GM12865 (cell line): ENCODE data around the gene SNW1.

Experiments used
- DNase-seq: peaks from one replicate; pipeline ENCODE4 v3.0.0; 2010; ENCODE audit warnings: low read depth
- H3K4me3 ChIP-seq: 2 replicates; pipeline ENCODE4 v1.5.1; 2011; ENCODE audit warnings: mild to moderate bottlenecking, low read depth, low read length, control low read depth
- CTCF ChIP-seq: IDR thresholded peaks from 2 replicates; pipeline ENCODE4 v1.5.1; 2011; ENCODE audit warnings: low read length, control low read depth, low read depth, inconsistent platforms; ENCODE audit not compliant: insufficient read depth; ENCODE audit errors: missing control alignments

The SNW1 gene

GRCh38 chr14:77681196-77682157 is 79.5 kb downstream of the SNW1 start:
- DNase-seq = no peak
- H3K4me3 ChIP-seq = no peak overlapping the region
- no peak for TF ChIP-seq CTCF

- no peak overlapping the region for H3K4me3 ChIP-seq
- no peak for TF ChIP-seq CTCF
- no peak for DNase-seq
Measured at GRCh38 chr14:77674931-77675330, 86.0 kb downstream of the SNW1 start.

GRCh38 chr14:77673193-77673592 is 87.8 kb downstream of the SNW1 start:
- H3K4me3 ChIP-seq = no peak overlapping the region
- no peak for TF ChIP-seq CTCF
- no peak for DNase-seq
